GM12864 (cell line): ENCODE data around the gene SYCE3.
A peak's percentile ranks its signal among the peaks of the same experiment; 100 is the strongest.

Experiments
- DNase-seq: peaks from one replicate; pipeline ENCODE4 v3.0.0-alpha.2; 2011; ENCODE audit warnings: low read depth
- H3K4me3 ChIP-seq: 2 replicates; pipeline ENCODE4 v1.5.1; 2011; ENCODE audit warnings: mild to moderate bottlenecking, low read depth, low read length, control low read depth
- TF ChIP-seq, protein P1 (sequence below): IDR thresholded peaks from 2 replicates; pipeline ENCODE4 v1.5.1; 2011; ENCODE audit warnings: low read depth, mild to moderate bottlenecking, moderate library complexity, low read length, control low read depth, inconsistent platforms; ENCODE audit errors: missing control alignments

SYCE3 gene

DNA sequence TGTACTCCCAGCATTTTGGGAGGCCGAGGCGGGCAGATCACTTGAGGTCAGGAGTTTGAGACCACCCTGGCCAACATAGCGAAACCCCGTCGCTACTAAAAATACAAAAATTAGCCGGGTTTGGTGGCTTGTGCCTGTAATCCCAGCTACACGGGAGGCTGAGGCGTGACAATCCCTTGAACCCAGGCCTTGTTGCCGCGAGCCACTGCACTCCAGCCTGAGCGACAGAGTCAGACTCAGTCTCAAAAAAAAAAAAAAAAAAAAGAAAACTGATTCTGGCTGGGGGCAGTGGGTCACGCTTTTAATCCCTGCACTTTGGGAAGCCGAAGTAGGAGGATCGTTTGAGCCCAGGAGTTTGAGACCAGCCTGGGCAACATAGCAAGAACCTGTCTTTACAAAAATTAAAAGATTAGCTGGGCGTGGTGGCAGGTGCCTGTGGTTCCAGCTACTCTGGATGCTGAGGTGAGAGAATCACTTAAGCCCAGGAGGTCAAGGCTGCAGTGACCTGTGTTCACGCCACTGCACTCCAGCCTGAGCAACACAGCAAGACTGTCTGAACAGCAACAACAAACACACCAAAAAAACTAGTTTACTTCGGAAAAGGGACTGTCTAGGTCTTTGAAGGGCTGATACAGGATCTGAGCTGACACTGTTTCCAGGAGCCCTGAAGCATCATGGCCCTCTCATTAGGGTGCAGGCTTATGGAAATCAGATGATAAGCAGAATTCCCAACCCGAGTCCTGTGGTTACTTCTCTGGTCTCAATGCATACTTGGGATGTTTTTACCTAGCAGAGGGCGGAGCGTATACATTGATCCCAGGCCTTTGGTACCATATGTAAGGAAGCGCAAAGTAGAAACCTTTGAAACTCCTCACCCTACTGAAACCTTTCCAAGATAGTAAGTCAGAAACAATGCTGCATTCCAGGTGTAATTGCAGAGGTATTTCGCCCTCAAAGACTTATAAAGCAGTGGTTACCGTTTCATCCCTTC, 21.7 kb upstream of the SYCE3 start:
- no peak for DNase-seq
- TF ChIP-seq, protein P1, sequence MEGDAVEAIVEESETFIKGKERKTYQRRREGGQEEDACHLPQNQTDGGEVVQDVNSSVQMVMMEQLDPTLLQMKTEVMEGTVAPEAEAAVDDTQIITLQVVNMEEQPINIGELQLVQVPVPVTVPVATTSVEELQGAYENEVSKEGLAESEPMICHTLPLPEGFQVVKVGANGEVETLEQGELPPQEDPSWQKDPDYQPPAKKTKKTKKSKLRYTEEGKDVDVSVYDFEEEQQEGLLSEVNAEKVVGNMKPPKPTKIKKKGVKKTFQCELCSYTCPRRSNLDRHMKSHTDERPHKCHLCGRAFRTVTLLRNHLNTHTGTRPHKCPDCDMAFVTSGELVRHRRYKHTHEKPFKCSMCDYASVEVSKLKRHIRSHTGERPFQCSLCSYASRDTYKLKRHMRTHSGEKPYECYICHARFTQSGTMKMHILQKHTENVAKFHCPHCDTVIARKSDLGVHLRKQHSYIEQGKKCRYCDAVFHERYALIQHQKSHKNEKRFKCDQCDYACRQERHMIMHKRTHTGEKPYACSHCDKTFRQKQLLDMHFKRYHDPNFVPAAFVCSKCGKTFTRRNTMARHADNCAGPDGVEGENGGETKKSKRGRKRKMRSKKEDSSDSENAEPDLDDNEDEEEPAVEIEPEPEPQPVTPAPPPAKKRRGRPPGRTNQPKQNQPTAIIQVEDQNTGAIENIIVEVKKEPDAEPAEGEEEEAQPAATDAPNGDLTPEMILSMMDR = no peak
- H3K4me3 ChIP-seq = no peak overlapping the region

DNA sequence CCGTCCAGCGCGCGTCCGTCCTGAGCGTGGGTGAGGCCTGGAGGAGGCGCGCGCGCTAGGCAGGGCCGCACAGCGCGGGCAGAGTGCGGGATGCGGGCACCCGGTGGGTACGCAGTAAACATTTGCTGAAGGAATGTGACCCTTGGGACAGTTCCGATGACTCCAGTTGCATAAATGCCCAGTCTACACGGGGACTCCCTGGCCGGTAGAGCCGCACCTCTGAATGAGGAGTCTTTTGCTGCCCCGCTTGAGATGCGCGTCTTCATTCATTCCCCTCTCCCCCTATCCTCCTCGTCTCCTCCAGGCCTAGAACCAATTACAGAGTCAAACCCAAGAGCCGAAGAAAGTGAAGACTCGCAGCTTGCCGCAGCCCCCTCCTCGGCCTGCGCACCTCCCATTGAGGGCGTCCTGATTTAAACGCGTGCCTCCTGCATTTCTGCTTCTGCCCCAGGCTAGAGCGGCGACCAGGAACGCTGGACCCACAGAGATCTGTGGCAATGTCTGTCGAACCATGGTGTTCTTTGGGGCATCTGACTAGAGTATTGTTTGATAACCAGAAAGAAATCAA, 20.7 kb upstream of the SYCE3 start:
- peak overlapping the region; percentile 95 for H3K4me3 ChIP-seq
- TF ChIP-seq, protein P1 = no peak
- no peak for DNase-seq

DNA sequence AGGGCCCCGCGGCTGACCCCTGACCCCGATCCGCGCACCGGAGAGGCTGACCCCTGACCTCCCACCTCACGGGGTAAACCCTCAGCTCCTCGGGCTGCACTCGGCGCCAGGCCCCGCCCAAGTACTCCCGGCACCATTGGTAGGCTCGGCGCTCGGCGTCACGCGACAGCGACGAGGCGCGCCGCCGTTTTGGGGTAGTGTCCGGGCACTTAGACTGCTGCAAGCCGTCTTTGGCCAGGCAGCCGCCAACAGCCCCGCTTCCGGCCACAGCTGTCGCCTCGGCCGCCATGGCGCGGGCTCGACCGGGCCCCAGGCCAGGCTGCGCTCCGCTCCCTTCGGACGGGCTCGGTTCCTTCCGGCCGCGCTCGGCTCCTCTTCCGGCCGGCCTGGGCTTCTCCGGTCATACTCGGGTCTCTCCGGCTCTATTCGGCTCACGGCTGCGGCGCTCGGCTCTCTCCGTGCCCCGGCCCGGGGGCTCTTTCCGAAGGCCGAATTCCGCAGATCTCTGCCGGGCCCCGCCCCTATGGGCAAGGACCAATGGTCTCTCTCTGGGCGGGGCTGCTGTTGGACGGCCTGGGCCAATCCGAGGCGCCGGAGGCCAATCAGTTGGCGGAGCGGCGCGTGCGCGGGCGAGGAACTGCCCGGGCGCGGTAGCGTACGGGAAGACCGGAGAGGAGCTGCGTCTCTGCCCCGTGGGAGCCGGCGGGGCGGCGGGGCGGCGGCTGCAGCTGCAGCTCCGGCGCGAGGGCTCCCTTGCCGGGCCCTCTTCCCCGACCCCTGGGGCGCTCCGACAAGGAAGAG, 20.0 kb upstream of the SYCE3 start, which contains the start of gene CHKB:
TSS of gene CHKB (minus strand) at position 357 of the 801 bp plus-strand sequence. CDS start at position 289, 68 bp downstream.
- H3K4me3 ChIP-seq = peak within 1 kb of the TSS; percentile 95
- DNase-seq = peak; percentile 88
- TF ChIP-seq, protein P1 = no peak

DNA sequence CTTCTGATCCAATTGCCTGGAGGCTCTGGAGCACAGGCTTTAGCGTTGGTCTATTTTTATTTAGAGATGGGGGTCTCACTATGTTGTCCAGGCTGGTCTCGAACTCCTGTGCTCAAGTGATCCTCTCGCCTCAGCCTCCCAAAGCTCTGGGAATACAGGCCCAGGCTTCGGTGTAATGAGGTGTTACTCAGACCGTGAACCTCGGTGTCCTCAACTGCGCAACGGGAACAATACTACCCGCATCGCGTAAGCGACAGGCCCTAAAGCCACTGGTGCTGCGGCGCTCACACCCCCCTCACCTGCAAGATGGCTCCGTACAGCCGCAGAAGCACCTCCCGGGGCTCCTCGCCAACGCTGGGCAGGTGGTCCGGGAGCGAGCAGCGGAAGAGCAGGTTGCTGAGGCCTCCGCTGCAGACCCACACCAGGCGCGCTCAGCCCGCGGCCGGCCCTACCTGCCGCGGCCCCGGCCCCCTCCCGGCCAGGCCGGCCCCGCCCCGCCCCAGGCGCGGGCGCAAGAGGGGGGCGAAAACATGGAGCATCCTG, 19.3 kb upstream of the SYCE3 start:
- peak overlapping the region; percentile 95 for H3K4me3 ChIP-seq
- TF ChIP-seq, protein P1 = no peak
- DNase-seq = no peak

DNA sequence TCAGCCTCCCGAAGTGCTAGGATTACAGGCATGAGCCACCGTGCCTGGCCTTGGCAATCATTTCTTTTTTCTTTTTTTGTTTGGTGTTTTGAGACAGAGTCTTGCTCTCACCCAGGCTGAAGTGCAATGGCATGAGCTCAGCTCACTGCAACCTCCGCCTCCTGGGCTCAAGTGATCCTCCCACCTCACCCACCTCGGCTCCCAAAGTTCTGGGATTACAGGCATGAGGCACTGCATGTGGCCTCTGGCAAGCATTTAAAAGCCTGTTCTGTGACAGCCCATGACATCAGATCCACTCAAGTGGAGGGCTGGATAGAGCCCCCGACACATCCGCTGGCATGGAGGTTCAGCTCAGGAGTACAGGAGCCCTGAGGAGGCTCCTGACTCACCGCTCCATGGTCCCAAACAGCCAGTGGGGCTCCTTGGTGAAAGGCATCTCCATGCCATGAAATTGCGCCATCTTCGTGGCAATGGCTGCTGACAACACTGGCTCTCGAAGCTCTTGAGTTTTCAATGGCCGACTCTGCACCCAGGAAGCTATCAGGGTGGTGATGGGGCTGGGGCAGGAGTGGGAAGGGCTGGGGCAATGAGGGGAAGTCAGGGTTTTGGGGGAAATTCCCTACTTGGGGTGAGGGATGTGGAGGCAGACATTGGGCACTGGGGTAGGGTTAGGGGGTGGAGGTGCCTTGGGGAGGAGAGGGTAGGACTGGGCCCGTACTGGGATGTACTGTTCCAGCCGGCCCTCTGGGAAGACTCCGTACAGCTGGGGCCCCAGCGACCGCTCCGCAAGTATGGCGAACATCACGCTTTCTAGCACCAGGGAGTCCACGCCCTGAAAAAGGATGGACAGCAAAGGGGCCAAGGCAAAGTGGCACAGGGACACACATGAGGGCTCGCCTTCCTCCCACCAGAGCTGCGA, 18.6 kb upstream of the SYCE3 start:
- DNase-seq = no peak
- H3K4me3 ChIP-seq = peak overlapping the region; percentile 95
- TF ChIP-seq, protein P1 = no peak
